AG09319 (cell line): ENCODE measurements around the gene CCL24.
"Not testable (repeated sequence)": the region's sequence is repeated elsewhere in the genome, so short reads cannot be mapped to it uniquely, and the experiment has no call there.

Experiments
- DNase-seq: peaks from one replicate; pipeline ENCODE4 v3.0.0-alpha.2; 2010; ENCODE audit warnings: low read depth; ENCODE audit errors: extremely low read depth
- TF ChIP-seq, protein P1 (sequence below): IDR thresholded peaks from 2 replicates; pipeline ENCODE4 v1.5.1; 2011; ENCODE audit warnings: low read depth, mild to moderate bottlenecking, inconsistent platforms, low read length, moderate library complexity

Gene CCL24

DNA sequence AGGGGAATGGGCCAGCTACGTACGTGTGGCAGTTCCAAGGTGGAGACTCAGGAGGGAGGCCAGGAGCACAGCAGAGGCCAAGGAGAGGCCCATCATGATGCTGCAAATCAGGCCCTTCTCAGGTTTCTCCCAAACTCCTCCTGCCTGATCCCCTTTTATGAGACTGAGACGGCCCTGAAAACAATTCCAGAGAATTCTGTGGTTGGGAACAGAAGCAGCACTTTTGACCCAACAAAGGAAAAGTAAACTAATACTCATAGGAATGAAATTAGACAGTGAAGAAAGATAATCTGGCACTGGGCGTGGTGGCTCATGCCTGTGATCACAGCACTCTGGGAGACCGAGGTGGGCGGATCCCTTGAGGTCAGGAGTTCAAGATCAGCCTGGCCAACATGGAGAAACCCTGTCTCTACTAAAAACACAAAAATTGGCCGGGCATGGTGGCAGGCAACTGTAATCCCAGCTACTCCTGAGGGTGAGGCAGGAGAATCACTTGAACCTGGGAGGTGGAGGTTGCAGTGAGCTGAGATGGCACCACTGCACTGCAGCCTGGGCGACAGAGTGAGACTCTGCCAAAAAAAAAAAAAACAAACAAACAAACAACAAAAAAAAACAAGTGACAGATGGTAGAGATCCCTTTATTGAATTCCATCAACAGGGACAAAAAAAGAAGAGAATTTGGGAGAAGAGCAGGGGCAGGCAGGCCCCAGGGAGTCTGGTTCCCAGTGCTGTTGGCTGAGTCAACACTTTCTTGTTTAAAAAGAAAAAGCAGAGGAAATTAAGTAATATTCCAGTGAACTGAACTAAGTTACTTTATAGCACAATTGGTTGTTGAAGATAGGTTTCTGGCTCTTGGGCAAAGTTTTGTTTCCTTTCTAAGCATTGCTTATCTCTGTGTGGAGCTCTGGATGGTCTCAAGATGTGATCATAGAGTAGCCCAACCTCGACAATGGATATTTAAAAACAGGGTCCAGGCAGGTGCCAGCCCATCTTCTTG is 41.2 kb downstream of the CCL24 start, which contains the start of gene CCL26:
Gene CCL26, minus strand, starts transcription at position 131 of the 997 bp plus-strand sequence. Its CDS starts 35 bp downstream, at position 96.
- TF ChIP-seq, protein P1, sequence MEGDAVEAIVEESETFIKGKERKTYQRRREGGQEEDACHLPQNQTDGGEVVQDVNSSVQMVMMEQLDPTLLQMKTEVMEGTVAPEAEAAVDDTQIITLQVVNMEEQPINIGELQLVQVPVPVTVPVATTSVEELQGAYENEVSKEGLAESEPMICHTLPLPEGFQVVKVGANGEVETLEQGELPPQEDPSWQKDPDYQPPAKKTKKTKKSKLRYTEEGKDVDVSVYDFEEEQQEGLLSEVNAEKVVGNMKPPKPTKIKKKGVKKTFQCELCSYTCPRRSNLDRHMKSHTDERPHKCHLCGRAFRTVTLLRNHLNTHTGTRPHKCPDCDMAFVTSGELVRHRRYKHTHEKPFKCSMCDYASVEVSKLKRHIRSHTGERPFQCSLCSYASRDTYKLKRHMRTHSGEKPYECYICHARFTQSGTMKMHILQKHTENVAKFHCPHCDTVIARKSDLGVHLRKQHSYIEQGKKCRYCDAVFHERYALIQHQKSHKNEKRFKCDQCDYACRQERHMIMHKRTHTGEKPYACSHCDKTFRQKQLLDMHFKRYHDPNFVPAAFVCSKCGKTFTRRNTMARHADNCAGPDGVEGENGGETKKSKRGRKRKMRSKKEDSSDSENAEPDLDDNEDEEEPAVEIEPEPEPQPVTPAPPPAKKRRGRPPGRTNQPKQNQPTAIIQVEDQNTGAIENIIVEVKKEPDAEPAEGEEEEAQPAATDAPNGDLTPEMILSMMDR, result no peak
- peak; percentile 35 for DNase-seq

DNA sequence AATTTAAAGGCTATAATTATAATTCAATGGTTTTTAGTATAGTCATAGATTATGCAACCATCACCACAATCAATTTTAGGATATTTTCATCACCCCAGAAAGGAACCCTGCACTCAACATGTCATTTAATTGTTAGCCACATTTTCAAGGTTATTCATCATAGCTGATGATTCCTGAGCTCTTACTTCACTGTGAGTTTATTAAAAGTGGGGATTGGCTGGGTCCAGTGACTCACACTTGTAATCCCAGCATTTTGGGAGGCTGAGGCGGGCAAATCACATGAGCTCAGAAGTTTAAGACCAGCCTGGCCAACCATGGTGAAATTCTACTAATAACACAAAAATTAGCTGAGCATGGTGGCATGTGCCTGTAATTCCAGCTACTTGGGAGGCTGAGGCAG is 42.4 kb downstream of the CCL24 start:
- DNase-seq, result no peak
- TF ChIP-seq, protein P1, result no peak

DNA sequence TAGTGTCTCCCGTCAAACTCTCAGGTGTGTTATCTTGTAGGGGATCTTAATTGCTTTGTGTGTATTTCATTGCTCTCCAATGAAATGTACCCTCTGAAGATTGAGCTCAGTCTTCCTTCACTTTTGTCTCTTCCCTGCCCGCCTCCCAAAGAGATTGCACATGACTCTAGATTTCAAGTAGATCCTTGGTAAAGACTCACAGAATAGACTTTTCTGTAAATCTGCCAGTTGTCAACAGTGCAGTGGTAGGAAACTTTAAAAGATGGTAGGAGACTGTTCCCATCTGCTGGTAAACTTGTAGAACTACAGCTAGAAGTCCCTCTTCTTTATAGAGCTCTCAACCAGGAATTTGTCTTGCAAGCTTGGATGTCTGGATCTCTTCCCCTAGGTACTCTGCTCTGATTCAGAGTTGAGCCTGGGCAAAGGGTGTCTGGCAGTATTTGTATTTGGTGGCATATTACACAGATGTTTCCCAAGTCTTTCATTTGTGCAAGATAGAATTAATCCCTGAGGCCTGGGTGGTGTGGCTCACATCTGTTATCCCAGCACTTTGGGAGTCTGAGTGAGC is 51.2 kb downstream of the CCL24 start:
- peak; percentile 39 for DNase-seq
- TF ChIP-seq, protein P1, result peak; percentile 76

DNA sequence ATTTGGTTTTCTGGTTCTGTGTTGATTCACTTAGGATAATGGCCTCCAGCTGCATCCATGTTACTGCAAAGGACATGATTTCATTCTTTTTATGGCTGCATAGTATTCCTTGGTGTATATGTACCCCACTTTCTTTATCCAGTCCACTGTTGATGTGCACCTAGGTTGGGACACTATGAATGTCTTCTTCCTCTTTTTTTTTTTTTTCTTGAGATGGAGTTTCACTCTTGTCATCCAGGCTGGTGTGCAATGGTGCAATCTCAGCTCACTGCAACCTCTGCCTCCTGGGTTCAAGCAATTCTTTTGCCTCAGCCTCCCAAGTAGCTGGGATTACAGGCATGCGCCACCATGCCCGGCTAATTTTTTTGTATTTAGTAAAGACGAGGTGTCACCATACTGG is 51.8 kb downstream of the CCL24 start:
- DNase-seq, result not testable (repeated sequence)
